ENCODE data around the gene TRMT10A. TPM values are rescaled to one million over a fixed set of nuclear protein-coding genes. Genes with fewer than 3 reads are reported as not detected.

TRMT10A gene
- total and polyA plus RNA-seq, 8 donors, result 1.3 to 60.7 (median 4.2) TPM; not detected in 1

DNA sequence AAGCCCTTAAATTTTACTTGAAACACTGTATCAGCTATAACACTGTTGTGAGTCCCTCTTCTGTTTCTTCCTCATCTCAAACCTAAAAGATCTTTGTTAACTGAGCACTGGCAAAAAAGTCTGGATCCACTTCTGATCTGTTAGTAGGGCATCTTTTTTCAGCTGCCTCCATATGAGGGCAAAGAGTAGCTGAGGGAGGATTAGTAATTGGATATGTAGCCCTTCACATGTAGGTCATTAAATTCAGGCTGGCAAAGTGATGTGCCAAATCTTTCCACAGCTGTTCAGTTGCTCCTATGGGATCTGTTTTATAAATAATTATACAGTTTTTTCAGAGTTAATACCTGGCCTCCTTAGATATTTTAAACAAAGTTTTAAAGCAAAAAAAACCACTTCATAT is 1.1 kb upstream of the TRMT10A start:
- no peak for TF ChIP-seq POLR2AphosphoS5 (IDR thresholded peaks at IDR 0.05)
- no peak for TF ChIP-seq POLR2A (IDR thresholded peaks at IDR 0.05)
- no peak for TF ChIP-seq EP300 (IDR thresholded peaks at IDR 0.05)
- TF ChIP-seq, protein P1, sequence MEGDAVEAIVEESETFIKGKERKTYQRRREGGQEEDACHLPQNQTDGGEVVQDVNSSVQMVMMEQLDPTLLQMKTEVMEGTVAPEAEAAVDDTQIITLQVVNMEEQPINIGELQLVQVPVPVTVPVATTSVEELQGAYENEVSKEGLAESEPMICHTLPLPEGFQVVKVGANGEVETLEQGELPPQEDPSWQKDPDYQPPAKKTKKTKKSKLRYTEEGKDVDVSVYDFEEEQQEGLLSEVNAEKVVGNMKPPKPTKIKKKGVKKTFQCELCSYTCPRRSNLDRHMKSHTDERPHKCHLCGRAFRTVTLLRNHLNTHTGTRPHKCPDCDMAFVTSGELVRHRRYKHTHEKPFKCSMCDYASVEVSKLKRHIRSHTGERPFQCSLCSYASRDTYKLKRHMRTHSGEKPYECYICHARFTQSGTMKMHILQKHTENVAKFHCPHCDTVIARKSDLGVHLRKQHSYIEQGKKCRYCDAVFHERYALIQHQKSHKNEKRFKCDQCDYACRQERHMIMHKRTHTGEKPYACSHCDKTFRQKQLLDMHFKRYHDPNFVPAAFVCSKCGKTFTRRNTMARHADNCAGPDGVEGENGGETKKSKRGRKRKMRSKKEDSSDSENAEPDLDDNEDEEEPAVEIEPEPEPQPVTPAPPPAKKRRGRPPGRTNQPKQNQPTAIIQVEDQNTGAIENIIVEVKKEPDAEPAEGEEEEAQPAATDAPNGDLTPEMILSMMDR (IDR thresholded peaks at IDR 0.05), result no peak
- peaks cover 3 to 12% (median 5%) of the 10 kb centered on the region in 4 donors for H3K4me1 ChIP-seq
- peaks cover 0 to 4% (median 0%) of the 10 kb centered on the region in 3 donors for H3K27me3 ChIP-seq
- H3K4me3 ChIP-seq, result no peak overlapping the region
- no peaks in the 10 kb centered on the region for H3K36me3 ChIP-seq
- no peaks in the 10 kb centered on the region for H3K9me3 ChIP-seq
- peak overlapping the region in 1 of 5 donors; percentile 10 for H3K27ac ChIP-seq
- intact Hi-C loops (cut with DNase I; ENCODE audit: low total_unique reads), result loop anchor here (10.0 kb wide), 1 partner anchor 380 kb away; the partner anchor contains the start of gene DNAJB14
- no peak for DNase-seq

DNA sequence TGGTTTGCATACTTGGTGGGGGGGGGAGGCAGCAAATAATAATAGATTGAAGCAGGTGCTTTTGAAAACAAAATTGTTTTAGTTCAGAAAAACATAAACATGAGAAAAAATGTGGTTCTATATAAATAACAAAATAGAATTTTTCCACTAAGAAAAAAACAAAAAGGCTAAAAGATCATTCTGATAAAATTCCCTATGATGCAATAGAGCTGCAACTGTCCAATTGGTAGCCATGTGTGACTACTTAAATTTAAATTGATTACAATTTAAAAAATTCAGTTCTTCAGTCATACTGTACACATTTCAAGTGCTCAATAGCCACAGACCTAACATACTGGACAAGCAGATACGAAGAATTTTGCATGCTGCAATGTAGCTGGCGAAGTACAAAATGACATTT is 11.0 kb downstream of the TRMT10A start:
- Histone ChIP-seq H3K4me1 (no peaks in the 10 kb centered on the region), H3K36me3 (peaks cover 0 to 53% (median 23%) of the 10 kb centered on the region in 4 donors), H3K4me3 (no peak overlapping the region), H3K9me3 (no peaks in the 10 kb centered on the region), H3K27me3 (no peaks in the 10 kb centered on the region), H3K27ac (no peak overlapping the region)
- WGBS, 5 donors, result 98 to 99% (median 99%) methylated on average over 2 of the region's 2 CpGs
- no peak for DNase-seq
- TF ChIP-seq, protein P1 (IDR thresholded peaks at IDR 0.05), result no peak
- TF ChIP-seq POLR2AphosphoS5 (IDR thresholded peaks at IDR 0.05), result no peak
- TF ChIP-seq EP300 (IDR thresholded peaks at IDR 0.05), result no peak
- no peak for TF ChIP-seq POLR2A (IDR thresholded peaks at IDR 0.05)
- intact Hi-C loops (cut with DNase I; ENCODE audit: low total_unique reads), result no loop called here

DNA sequence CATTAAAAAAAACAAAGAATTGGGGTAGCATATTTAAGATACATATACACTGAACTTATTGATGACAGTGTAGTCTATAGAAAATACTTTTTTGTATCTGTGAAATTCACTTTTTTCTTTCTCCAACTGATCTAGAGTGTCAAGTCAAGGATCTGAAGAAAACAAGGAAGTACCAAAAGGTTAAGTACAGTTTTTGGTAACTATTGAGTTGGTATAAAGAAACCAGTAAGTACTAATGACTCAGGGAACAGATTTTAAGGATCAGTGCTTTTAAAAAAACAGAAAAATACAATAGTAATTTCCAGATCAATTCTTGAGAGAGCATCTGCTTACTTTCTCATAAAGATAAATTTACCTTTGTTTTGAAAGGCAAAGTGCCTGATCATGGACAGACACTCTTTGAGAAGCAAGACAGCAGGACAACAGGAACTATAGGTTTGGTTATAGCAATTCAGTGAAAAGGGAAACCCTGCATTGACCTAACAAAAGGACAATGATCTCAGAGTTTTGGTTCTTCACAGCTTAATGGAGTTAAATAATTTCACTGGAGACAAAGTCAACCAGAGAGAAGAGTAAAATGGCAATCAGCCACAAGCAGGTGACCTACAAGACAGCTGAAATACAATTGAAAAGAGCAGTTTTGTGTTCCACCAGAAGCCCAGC is 23.4 kb downstream of the TRMT10A start:
- intact Hi-C loops (cut with DNase I; ENCODE audit: low total_unique reads), result no loop called here
- Histone ChIP-seq H3K4me3 (no peak overlapping the region), H3K9me3 (peaks cover 0 to 7% (median 3%) of the 10 kb centered on the region in 4 donors), H3K27ac (peak overlapping the region in 1 of 5 donors; percentile 3), H3K36me3 (no peaks in the 10 kb centered on the region), H3K4me1 (no peaks in the 10 kb centered on the region), H3K27me3 (no peaks in the 10 kb centered on the region)
- TF ChIP-seq POLR2AphosphoS5 (IDR thresholded peaks at IDR 0.05), result no peak
- no peak for TF ChIP-seq POLR2A (IDR thresholded peaks at IDR 0.05)
- no peak for TF ChIP-seq EP300 (IDR thresholded peaks at IDR 0.05)
- TF ChIP-seq, protein P1 (IDR thresholded peaks at IDR 0.05), result no peak
- DNase-seq, result no peak

DNA sequence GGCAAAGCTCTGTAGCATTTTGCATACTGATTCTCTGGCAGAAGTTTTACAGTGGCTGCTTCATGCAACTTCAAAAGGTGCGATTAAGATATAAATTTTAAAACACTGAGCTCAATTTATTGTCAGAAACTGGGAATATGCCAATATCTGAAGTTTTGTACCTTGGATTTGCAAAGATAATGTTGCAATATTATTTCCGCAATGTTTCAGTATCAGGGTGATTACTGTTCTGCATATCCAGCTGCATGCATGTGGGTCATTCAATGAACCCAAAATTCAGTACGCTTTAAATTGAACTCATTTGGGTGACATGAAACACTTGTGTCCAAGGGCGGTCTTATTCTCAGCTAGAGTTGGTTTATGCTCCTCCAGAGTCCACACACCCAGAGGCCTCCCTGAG is 26.2 kb downstream of the TRMT10A start:
- H3K36me3 ChIP-seq, result no peaks in the 10 kb centered on the region
- no peaks in the 10 kb centered on the region for H3K9me3 ChIP-seq
- 66 to 84% (median 76%) methylated on average over 4 of the region's 4 CpGs for WGBS, 5 donors
- H3K4me3 ChIP-seq, result no peak overlapping the region
- H3K4me1 ChIP-seq, result no peaks in the 10 kb centered on the region
- intact Hi-C loops (cut with DNase I; ENCODE audit: low total_unique reads), result no loop called here
- no peaks in the 10 kb centered on the region for H3K27me3 ChIP-seq
- TF ChIP-seq POLR2A (IDR thresholded peaks at IDR 0.05), result no peak
- DNase-seq, result no peak
- no peak overlapping the region for H3K27ac ChIP-seq

DNA sequence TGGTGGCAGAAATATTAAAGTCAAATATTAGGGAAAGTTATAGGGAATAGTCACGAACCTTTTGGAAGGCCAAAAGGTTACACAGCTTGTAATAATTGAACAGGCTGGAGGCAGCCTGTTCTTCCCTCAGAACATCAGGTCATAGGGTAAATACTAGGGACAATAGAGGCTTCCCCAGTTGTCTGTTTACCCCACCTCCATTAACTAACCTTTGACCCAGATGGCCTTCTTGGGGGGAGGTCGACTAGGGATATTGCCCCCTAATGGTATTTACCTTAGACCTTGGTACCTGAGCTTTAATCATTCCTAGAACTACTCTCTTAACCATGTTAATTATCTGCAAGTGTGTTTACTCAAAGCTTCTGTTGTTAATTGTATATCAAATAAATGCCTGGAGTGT is 27.0 kb downstream of the TRMT10A start:
- intact Hi-C loops (cut with DNase I; ENCODE audit: low total_unique reads), result no loop called here
- H3K4me3 ChIP-seq, result no peak overlapping the region
- no peak overlapping the region for H3K27ac ChIP-seq
- H3K9me3 ChIP-seq, result no peaks in the 10 kb centered on the region
- H3K27me3 ChIP-seq, result no peaks in the 10 kb centered on the region
- no peaks in the 10 kb centered on the region for H3K4me1 ChIP-seq
- 46 to 58% (median 50%) methylated on average over 2 of the region's 2 CpGs for WGBS, 5 donors
- no peaks in the 10 kb centered on the region for H3K36me3 ChIP-seq
- DNase-seq, result no peak
- TF ChIP-seq POLR2A (IDR thresholded peaks at IDR 0.05) (no peak), EP300 (IDR thresholded peaks at IDR 0.05) (no peak), POLR2AphosphoS5 (IDR thresholded peaks at IDR 0.05) (no peak)
- TF ChIP-seq, protein P1 (IDR thresholded peaks at IDR 0.05), result no peak

Measured in stomach (tissue), 9 donors.